ENCODE results near the gene UFSP2. TPM values are rescaled to one million over a fixed set of nuclear protein-coding genes. Genes with fewer than 3 reads are reported as not detected.
A peak's percentile ranks its signal among the peaks of the same experiment; 100 is the strongest.

Gene UFSP2
- total RNA-seq, 1 donor: 43.4 TPM

GRCh38 chr4:185468999-185469398 lies 43.2 kb upstream of the UFSP2 start:
- Histone ChIP-seq H3K9me3 (ENCODE audit: low read depth, low read length) (no peaks in the 10 kb centered on the region), H4K20me1 (ENCODE audit: insufficient read depth, low read length) (no peaks in the 10 kb centered on the region), H3K27me3 (ENCODE audit: insufficient read depth, low read length) (peaks cover 12% of the 10 kb centered on the region), H3K4me2 (ENCODE audit: insufficient read depth, low read length) (no peak overlapping the region), H3K79me2 (ENCODE audit: insufficient read depth, low read length) (no peaks in the 10 kb centered on the region), H3K4me1 (ENCODE audit: insufficient read depth, low read length) (peaks cover 29% of the 10 kb centered on the region), H3K36me3 (ENCODE audit: insufficient read depth, low read length) (no peaks in the 10 kb centered on the region), H3K27ac (ENCODE audit: low read depth, low read length) (no peak overlapping the region), H2AFZ (ENCODE audit: low read length) (no peak overlapping the region), H3K4me3 (ENCODE audit: insufficient read depth, low read length) (no peak overlapping the region)
- TF ChIP-seq CTCF (IDR thresholded peaks at IDR 0.05; ENCODE audit: extremely low read depth, low read depth, low read length): no peak
- no peak for DNase-seq (ENCODE audit: insufficient read length, low spot score, missing footprints)

- no peak overlapping the region for H3K4me3 ChIP-seq (ENCODE audit: insufficient read depth, low read length)
- no peaks in the 10 kb centered on the region for H3K79me2 ChIP-seq (ENCODE audit: insufficient read depth, low read length)
- no peak for DNase-seq (ENCODE audit: insufficient read length, low spot score, missing footprints)
- no peak overlapping the region for H3K27ac ChIP-seq (ENCODE audit: low read depth, low read length)
- H4K20me1 ChIP-seq (ENCODE audit: insufficient read depth, low read length): no peaks in the 10 kb centered on the region
- H2AFZ ChIP-seq (ENCODE audit: low read length): no peak overlapping the region
- no peaks in the 10 kb centered on the region for H3K36me3 ChIP-seq (ENCODE audit: insufficient read depth, low read length)
- H3K9me3 ChIP-seq (ENCODE audit: low read depth, low read length): no peaks in the 10 kb centered on the region
- no peak for TF ChIP-seq CTCF (IDR thresholded peaks at IDR 0.05; ENCODE audit: extremely low read depth, low read depth, low read length)
- H3K27me3 ChIP-seq (ENCODE audit: insufficient read depth, low read length): peaks cover 12% of the 10 kb centered on the region
- no peak overlapping the region for H3K4me2 ChIP-seq (ENCODE audit: insufficient read depth, low read length)
- peaks cover 29% of the 10 kb centered on the region for H3K4me1 ChIP-seq (ENCODE audit: insufficient read depth, low read length)
Observed at GRCh38 chr4:185467991-185468390, 42.2 kb upstream of the UFSP2 start.

GRCh38 chr4:185467101-185467500 lies 41.3 kb upstream of the UFSP2 start:
- no peaks in the 10 kb centered on the region for H4K20me1 ChIP-seq (ENCODE audit: insufficient read depth, low read length)
- H3K4me2 ChIP-seq (ENCODE audit: insufficient read depth, low read length): peak overlapping the region; percentile 79
- TF ChIP-seq CTCF (IDR thresholded peaks at IDR 0.05; ENCODE audit: extremely low read depth, low read depth, low read length): no peak
- no peaks in the 10 kb centered on the region for H3K79me2 ChIP-seq (ENCODE audit: insufficient read depth, low read length)
- H3K36me3 ChIP-seq (ENCODE audit: insufficient read depth, low read length): no peaks in the 10 kb centered on the region
- peaks cover 28% of the 10 kb centered on the region for H3K4me1 ChIP-seq (ENCODE audit: insufficient read depth, low read length)
- peak; percentile 88 for DNase-seq (ENCODE audit: insufficient read length, low spot score, missing footprints)
- peak overlapping the region; percentile 66 for H3K27ac ChIP-seq (ENCODE audit: low read depth, low read length)
- H3K9me3 ChIP-seq (ENCODE audit: low read depth, low read length): no peaks in the 10 kb centered on the region
- peaks cover 12% of the 10 kb centered on the region for H3K27me3 ChIP-seq (ENCODE audit: insufficient read depth, low read length)
- H3K4me3 ChIP-seq (ENCODE audit: insufficient read depth, low read length): peak overlapping the region; percentile 47
- peak overlapping the region; percentile 38 for H2AFZ ChIP-seq (ENCODE audit: low read length)

- Histone ChIP-seq H3K9me3 (ENCODE audit: low read depth, low read length) (no peaks in the 10 kb centered on the region), H3K4me1 (ENCODE audit: insufficient read depth, low read length) (peaks cover 22% of the 10 kb centered on the region), H3K27me3 (ENCODE audit: insufficient read depth, low read length) (peaks cover 12% of the 10 kb centered on the region), H2AFZ (ENCODE audit: low read length) (no peak overlapping the region), H3K36me3 (ENCODE audit: insufficient read depth, low read length) (no peaks in the 10 kb centered on the region), H3K4me2 (ENCODE audit: insufficient read depth, low read length) (no peak overlapping the region), H3K4me3 (ENCODE audit: insufficient read depth, low read length) (no peak overlapping the region), H3K27ac (ENCODE audit: low read depth, low read length) (no peak overlapping the region), H3K79me2 (ENCODE audit: insufficient read depth, low read length) (no peaks in the 10 kb centered on the region), H4K20me1 (ENCODE audit: insufficient read depth, low read length) (no peaks in the 10 kb centered on the region)
- TF ChIP-seq CTCF (IDR thresholded peaks at IDR 0.05; ENCODE audit: extremely low read depth, low read depth, low read length): no peak
- no peak for DNase-seq (ENCODE audit: insufficient read length, low spot score, missing footprints)
Observed at GRCh38 chr4:185465707-185466106, 39.9 kb upstream of the UFSP2 start.

Measured in osteoblast (primary cell).